SK-N-DZ (cell line): ENCODE results near the gene PDZRN3.

Experiments used
- DNase-seq: peaks from one replicate; pipeline ENCODE4 v3.0.0-alpha.2; 2015; ENCODE audit warnings: low spot score

The PDZRN3 gene

DNA sequence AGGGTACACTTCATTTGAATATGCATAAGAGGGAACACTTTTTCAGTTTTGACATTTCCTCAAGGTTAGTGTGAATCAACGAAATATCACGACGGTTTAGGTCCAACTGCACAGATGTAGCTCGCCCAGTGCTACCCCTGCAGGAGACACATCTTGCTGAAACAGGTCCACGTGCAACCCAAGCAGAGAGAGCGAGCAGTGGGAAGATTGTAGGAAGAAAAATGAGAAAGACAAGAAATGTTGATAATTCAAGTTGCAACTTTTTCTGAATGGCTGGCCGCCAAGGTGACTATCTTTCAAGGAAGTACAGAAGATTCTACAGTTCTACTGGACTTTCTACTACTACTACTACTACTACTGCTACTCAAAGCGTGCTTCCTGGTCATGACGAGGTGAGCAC, 231.7 kb downstream of the PDZRN3 start:
- DNase-seq, result no peak

DNA sequence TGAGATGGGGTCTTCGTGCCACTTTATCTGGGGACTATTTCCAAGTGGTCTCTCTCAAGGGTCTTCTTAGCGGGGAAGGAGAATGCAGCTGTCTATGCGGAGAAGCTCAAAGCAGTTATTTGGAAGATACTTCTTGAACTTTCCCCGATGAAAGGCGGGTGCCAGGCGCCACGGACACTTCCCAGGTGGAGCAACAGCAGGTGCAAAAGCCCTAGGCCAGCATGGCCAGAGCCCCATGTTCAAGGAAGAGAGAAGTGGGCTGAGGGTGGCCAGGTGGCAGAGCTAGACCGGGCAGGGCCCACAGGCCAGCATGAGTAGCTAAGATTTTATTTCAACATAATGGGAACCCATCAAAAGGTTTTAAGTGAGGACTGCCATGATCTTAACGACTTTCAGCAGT, 232.8 kb downstream of the PDZRN3 start:
- DNase-seq, result no peak

DNA sequence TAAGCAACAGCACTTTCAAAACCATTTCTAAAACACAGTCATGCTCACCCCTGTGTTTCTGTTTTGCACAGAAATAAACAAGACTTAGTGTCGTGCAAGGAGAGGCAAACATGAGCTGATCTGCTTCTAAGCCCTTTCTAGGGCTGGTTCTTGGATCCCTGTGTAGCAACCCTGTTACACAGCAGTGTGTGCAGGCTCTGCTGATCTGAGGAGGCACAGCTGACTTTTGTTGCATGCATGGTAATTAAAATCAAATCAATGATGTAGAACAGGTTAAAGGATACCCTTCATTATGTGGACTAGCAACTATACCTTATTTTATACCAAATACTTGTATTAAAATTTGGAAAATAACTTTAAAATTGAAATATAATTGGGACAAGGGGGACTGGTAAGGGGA, 234.8 kb downstream of the PDZRN3 start:
- no peak for DNase-seq

DNA sequence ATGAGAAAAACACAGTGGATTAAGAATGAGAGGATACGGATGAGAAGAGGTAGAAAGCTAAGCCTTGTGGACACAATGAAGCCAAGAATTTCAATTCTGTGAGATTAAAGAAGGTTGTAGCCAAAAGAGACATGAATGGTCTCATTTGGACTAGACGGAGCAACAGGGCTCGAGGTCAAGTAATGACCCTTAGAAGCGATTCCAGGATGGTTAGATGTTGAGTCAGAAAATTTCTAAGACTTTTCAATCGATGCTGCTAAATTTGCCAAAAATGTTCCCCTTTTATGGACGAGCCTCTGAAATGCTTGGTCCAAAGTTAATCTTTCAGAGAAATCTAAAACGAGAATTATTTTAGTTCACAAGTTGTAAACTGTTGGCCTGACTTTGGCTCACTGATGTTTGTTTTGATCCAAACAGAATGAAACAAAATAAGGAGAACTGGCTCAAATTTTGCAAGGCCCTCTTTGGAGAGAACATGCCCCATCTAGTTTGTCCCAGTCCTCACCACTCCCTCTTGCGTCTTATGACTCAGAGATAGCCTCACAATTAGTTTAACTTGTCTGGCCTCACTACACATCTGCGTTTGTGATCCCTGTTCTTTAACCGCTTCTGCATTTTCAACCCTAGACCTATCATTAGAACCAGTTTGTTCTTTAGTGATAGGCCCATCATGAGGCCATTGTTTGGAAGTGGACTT, 235.5 kb downstream of the PDZRN3 start:
- DNase-seq, result no peak

DNA sequence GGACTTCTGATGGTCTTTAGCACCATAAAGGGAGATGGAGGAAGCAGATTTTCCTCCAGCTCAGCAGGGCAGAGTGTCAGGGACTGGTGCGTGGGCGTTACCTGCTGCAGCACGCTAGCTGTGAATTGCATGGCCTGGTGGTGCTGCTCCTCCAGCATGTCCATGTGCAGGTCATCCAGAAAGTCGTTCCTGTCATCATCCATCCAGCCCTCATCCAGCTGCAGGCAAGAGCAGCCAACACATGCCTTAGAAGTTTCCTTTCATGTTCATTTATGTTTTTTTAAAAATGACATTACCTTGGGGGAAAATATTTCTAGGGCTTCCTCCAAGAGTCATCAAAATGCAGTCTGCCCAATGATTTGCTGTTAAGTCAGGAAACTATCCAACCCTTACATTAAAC, 239.2 kb downstream of the PDZRN3 start:
- no peak for DNase-seq

DNA sequence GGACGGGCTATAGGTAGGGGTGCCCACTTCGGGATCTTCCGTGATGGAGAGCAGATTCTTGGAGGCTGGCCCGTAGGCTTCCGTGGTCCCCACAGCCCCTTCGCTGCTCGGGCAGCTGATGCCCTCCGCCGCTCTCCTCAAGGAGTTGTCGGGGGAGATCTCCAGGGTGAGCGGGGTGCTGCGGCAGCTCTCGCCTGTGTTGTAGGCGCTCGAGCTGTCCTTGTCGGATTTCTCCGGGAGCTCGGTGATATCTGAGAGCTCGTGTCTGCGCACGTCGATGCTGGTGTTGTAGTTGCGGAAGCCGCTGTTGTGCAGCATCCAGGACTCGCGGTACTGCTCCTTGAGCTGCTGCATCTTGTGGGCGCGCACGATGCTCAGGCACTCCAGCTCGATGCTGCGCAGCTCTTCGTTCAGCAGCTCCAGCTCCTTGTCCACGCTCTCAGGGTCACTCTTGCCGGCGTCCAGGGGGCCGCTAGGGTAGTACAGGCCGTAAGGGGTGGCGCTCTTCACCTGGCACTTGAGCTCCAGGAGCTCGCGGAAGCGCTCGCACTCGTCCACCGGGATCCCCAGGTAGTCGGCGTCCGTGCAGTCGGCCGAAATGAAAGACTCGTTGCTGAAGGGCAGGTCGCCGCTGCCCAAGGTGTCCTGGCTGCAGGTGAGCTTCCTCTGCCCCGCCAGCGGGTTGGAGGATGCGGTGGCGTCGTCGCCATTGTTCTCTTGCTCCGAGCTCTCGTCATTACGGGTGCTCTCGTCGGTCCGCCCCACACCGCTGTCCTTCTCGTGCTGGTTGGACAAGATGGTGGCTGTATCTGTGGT, 240.4 kb downstream of the PDZRN3 start:
- no peak for DNase-seq

DNA sequence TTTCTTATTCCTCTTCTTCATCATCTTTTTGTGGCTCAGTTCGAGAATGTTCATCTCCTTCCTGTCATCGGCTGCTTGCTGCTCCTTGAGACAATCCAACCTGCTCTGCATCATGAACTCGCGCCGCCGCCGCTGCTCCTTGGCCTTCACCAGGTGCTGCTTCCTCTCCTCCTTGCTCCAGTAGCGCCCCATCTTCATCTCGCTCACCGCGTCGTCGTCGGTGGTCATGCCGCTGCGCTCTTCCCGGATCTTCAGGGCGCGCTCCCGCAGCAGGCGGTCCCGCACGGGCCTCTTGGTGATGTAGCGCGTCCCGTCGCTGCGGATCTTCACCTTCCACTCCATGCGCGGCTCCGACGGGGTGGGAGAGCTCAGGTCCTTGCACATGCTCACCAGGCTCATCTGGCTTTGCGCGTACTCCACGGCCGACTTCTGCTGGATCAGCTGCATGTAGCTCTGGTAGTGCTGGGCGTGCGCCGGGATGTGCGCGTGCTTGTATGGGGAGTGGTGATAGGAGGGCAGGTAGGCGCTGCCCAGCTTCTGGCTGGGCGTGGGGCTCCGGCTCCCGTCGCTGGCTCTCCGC, 241.2 kb downstream of the PDZRN3 start:
- DNase-seq, result no peak

DNA sequence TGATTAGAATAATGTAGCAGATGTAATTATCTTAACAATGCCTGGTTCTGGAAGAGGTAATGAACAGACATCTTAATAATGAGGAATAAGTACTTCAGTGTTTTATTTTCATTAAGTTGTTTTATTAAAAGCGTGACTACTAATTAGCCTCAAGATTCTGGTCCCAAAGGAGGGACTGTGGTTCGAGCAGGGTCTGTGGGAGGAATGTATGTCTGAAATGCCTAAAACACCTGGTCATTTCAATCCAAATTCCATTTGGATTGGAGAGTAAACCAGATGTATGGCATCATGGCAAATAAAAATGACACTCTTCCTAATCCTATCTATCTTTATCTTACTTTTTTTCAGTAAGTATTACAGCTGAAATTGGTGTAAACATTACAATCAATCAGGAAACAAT, 243.2 kb downstream of the PDZRN3 start:
- DNase-seq, result no peak

DNA sequence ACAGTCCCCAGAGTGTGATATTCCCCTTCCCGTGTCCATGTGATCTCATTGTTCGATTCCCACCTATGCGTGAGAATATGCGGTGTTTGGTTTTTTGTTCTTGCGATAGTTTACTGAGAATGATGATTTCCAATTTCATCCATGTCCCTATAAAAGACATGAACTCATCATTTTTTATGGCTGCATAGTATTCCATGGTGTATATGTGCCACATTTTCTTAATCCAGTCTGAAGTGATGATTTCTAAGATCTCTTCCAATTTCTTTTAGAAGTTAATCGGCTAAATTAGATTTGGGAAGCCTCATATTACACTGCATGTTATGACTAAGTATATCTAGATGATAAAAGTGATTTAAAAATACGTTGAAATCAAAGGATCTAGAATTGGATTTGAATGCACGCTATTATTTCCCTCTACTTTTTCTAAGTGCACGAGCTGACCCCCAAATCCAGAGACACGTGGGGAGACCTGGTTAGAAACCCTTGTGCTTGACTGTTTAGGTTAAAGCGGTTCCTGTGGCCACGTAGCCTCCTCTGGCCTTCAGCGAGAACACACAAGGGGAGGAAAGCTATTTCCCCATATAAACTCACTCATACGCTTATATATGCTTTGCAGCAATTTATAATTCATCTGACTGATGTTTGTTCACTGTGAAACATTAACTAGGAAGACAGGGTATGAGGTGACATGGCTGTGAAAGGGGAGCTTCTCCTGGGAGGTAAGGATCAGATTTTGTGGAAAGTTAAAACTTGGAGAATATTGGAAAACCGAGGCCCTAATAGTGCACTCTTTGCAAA, 243.8 kb downstream of the PDZRN3 start:
- no peak for DNase-seq

DNA sequence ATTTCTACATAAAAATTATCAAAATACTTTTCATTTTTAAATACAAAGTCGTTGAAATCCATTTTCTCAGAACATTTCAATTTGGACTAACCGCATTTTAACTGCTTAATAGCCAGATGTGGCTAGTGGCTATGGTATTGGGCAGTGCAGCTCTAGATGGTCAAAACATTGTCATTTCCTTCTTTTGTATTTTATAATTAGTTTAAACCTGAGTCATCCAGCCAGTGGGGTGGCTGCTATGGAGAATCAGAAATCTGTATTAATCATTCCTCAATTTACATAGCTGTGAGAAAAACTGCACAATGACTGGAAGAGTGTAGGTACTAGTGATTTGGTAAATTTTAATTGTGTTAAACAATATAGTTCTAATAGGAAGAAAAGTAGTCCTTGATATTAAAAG, 245.3 kb downstream of the PDZRN3 start:
- DNase-seq, result no peak

DNA sequence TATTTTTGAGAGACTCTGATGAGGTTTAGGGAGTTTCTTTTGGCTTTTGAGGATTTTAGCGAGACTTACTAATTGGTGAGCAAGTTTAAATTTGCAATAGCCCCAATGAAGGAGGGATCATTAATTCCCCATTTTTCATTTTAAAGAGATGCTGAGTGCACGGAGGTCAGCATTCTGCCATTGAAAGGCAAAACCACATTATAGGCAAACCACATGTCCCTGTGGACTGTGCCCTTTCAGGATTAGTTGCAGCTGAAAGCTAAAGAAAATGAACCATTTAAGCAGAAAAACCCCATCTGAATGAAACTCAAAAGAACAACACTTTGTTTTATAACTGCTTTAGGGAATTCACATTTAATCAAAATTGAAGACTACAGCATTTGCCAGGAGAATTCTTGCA, 246.5 kb downstream of the PDZRN3 start:
- no peak for DNase-seq

DNA sequence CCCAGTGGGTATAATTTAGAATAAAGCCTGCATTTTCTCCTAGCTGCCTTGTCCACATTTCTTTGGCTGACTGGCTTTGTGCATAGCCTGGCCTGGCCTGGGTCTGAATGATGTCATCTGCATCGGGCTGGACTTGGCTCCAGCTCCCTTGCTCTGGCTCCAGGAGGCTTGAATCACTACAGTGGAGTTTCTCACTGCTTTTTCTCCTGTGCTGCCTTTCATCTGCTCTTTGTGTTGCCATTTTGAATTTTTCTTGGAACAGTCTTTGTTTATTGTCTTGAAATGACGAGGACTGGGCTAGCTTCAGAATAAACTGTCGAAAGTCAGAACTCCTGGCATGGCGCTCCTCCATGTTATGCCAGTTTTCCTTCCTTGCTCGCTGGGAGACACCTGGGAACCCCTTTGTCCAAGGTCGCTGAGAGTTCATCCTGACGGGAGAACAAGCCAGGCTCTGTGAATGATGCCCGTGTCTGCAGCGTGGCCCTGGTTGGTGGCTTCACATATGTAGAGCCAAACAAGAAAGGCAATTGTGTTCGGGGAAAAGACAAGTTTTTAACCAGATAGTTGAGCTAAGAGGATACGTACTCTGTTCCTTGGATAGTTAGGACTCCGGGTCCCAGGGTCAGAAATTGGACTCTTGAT, 258.9 kb downstream of the PDZRN3 start:
- DNase-seq, result no peak

DNA sequence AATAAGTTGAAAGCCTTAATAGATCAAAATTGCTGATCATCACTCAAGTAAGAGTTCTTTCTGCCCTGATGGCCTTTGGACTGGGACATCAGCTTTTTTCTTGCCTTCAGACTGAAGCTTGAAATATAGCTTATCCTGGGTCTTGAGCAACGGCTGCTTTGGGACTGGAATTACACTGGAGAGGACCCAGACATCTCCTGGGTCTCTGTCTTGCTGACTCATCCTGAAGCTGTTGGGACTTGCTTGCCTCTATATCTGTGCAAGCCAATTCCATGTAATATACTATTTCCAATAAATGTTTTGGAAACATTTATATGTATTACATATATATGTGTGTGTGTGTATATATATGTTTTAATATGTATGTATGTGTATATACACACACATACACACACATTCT, 260.2 kb downstream of the PDZRN3 start:
- DNase-seq, result no peak

DNA sequence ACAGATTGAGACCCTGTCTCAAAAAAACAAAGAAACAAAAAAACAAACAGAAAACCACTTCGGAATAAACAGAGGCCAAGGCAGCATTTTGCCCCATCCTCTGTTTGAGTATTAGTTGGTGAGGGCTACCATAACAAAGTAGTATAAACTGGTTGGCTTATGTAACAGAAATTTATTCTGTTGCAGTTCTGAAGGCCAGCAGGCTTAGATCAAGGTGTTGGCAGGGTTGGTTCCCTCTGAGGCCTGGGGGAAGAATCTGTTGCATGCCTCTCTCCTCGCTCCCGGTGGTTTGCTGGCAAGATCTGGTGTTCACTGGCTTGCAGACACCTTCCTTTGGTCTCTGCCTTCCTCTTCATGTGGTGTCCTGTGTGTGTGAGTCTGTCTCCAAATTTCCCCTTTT, 261.6 kb downstream of the PDZRN3 start:
- DNase-seq, result no peak

DNA sequence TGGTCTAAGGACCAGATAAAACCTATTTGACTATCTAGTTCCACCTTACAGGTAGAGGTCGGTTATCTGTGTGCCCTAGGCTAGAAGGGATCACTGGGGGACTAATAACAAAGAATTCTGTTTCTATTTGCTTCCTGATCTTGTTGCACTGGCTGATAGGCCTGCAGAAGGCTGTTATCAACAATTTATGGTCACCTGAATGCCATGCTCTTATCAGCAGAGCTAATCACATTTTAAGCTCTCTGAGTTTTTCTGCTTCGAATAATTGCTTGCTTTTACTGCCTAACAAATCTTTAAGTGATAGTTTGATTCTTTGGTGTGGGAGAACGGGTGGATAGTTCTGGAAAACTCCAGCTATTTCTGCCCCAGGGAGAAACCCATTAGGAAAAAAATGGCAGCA, 263.1 kb downstream of the PDZRN3 start:
- peak; percentile 72 for DNase-seq

DNA sequence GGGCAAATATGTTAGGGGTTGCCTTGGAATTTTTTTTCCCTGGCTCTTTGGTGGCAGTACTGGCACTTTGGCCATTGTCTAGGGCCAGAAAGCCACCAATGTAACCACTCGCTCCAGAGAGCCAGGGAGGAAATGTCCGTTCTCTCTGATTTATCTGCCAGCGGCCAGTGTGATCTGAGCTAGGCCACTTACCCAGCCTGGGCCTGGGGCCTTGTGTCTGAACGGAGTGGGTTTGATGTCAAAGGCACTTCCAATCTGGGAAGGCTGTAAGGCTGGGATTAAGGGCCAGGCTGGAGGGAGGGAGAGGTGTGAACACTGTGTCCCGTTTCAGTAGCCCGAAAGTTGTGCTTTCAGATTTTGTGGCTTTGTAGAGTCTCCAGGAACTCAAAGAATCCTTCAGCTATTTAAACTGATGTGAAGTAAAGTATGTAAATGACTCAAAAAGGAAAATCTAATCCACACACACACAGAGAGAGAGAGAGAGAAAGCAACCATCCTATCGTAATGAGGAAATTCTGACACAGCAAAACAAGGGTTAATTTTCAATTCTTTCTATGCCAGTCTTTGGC, 271.0 kb downstream of the PDZRN3 start:
- DNase-seq, result no peak

DNA sequence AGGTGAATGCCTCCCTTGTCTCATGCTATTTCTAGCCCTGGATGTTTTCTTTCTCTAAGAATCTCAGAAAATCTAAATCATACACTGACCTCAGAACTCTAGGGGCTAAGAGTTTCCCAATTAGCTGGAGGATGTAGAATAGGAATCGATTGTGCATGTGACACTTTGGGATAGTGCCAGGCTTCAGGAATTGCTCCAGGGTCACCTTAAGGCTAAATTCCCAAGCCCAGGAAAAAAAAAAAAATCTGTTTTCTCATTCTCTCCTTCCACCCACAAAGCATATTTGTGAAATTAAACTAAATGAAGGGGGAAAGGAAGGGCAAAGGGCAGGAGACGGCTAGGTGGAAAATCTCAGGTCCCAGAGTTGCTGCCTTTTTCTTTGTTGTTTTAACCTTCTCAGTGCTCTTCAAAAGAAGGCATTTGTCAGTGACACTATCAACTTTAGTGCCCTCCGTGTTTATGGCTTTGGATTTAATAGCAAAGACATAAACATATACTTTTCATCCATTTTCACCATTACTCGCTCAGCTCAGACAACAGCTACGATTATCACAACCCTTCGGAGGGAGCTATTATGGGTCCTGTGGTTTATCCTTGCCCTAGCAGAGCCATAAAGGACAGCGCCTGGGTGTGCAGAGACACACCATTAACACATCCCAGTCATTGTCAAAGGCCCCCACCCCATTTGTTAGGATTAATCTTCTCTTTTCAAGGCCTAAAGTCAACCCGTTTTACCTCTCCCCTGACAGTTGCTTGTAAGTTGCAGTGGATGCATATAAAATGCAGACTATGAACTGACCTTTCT, 271.7 kb downstream of the PDZRN3 start:
- DNase-seq, result no peak

DNA sequence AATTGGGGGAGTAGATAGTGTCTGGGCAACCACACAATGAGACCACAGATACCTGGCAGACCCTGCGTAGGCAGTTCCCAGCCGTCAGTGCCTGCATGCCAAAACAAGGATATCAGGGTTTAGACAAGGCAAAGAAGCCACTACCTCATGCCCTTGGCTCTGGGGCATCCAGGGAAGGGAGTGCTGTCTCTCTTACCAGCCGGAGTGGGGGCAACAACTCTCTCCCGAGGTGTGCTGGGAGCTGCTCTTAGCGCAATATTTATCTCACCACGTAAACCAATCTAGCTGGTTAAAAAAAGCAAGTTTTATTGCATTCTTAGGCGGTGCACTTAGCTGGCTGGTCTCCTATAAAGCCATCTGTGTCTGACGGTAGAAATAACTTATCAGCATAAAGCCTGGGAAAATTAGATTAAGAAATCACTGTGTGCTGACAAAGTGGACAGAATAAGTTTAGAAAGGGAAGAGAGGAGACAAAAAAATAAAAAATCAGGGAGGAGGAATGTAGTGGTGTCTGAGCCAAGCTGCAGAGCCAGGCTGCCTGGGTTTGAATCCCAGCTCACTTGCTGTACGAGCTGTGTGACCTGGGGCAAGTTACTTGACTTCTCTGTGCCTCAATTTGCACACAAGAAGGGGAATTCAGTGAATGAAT, 273.2 kb downstream of the PDZRN3 start:
- DNase-seq, result peak; percentile 59

DNA sequence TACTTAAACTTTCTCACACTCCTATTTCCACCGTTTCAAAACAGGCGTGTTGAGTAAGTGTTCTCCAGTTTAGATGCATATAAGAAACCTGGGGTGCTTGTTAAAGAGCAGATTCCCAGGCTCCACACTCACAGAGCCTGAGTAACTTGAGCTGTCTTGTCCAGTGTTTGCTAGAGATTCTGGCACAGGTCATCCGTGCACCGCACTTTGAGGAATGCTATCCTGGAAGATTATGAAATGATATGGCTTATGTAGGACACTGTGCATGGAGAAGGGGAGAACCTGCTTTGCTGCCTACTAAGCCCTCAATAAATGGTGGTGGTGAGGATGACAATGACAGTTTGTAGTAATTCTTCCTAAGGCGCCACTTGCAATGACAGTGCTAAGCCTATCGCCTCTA, 273.7 kb downstream of the PDZRN3 start:
- no peak for DNase-seq

DNA sequence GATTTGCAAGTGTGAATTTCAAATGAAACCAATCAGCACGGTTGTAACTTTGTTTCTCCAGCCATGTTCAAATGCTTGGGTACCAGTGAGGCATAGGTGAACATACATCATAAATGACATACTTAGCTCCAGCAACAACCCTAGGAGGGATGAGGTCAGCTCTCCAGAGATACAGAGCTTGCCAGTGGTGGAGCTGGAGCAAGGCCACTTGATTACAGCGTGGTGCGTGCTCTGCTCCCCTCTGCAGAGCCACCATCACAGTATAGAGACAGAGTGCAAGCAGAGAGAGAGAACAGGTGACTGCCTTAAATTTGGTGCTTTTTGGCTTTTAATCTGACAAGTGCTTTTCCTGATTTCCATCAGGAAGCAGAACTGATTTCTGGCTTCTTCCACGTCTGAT, 275.1 kb downstream of the PDZRN3 start:
- DNase-seq, result no peak
